AG10803 (cell line): Measurements from ENCODE around the gene COA5.
A peak's percentile ranks its signal among the peaks of the same experiment; 100 is the strongest.
"Not testable (repeated sequence)": the region's sequence is repeated elsewhere in the genome, so short reads cannot be mapped to it uniquely, and the experiment has no call there.

ENCODE experiments used
- DNase-seq: peaks from one replicate; pipeline ENCODE4 v3.0.0; 2010; ENCODE audit warnings: low read depth
- H3K4me3 ChIP-seq: 2 replicates; pipeline ENCODE4 v1.5.1; 2011; ENCODE audit warnings: mild to moderate bottlenecking, low read length, control low read depth
- CTCF ChIP-seq: conservative IDR thresholded peaks from 2 replicates; pipeline ENCODE4 v1.5.1; 2011; ENCODE audit warnings: mild to moderate bottlenecking, low read length, control low read depth, inconsistent platforms

COA5 gene

DNA sequence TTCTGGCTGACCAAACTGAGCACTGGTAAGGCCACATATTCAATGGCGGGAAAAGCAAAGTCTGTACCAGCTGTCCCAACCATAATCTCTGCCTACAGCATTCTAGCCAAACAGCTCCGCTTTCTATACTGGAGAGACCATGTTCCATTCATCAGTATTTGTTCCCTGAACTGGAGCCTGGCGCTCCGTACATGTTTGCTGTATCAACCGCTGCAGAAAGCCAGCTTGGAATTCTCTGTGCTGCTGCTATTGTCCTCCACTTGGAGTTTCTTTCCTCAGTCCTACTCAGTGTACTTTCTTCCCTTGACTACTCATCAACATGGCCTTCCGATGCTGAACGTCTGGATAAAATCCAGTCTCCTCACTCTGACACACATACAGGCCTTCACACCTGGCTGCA is 1.9 kb downstream of the COA5 start:
- no peak overlapping the region for H3K4me3 ChIP-seq
- DNase-seq, result no peak
- no peak for TF ChIP-seq CTCF

- H3K4me3 ChIP-seq, result no peak overlapping the region
- peak; percentile 3 for DNase-seq
- no peak for TF ChIP-seq CTCF
Measured at GRCh38 chr2:98605076-98605475, 3.2 kb downstream of the COA5 start.

DNA sequence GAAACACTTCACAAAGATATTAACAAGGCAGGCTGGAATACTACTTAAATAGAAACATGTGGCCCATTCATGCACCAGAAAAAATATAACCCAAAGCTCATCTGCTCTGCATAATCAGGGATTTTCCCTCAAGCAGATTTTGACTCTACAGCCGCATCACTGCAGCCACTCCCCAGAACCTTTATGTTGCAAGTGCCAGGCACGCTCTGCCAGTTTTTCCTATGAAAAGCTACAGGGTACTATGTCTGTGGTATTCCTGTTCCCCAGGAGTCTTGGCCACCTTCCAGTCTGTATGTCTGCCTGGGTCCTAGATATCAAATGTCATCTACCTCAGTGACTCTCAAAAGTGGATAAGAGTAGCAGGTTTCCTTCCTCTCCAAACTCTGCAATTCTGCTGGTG is 3.8 kb downstream of the COA5 start:
- H3K4me3 ChIP-seq, result no peak overlapping the region
- DNase-seq, result peak; percentile 8
- no peak for TF ChIP-seq CTCF

GRCh38 chr2:98601532-98602132 is 6.7 kb downstream of the COA5 start:
- DNase-seq, result peak; percentile 34
- H3K4me3 ChIP-seq, result no peak overlapping the region
- TF ChIP-seq CTCF, result peak; percentile 62

GRCh38 chr2:98598781-98599428 is 9.4 kb downstream of the COA5 start:
- H3K4me3 ChIP-seq, result no peak overlapping the region
- TF ChIP-seq CTCF, result no peak
- peak; percentile 49 for DNase-seq

GRCh38 chr2:98594665-98595064 is 13.6 kb downstream of the COA5 start:
- H3K4me3 ChIP-seq, result not testable (repeated sequence)

GRCh38 chr2:98592565-98592964 is 15.7 kb downstream of the COA5 start:
- no peak for DNase-seq
- no peak overlapping the region for H3K4me3 ChIP-seq
- TF ChIP-seq CTCF, result no peak

More at GRCh38 chr2:98594665-98595064, 13.6 kb downstream of the COA5 start:
- not testable (repeated sequence) for DNase-seq

DNA sequence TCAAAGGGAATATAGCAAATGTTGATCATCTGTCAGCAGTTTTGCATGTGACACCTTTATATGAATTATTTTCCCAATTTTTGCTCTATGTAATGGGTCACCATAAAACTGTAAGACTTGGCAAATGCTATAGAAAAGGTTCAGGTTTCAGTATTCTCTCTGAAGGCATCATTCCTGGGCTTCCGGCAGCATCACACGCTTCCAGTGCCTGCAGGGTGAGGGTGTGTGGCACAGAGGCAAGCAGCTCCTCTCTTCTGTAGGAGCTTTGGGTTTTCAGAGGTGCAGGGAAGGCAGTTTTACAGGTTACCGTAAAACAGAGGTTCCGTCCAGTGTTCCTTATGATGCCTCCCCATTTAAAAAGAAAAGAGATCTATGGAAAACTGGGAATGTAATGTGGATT is 18.8 kb downstream of the COA5 start:
- DNase-seq, result no peak
- no peak overlapping the region for H3K4me3 ChIP-seq
- no peak for TF ChIP-seq CTCF
